Mesodermal cell (in vitro differentiated cells): ENCODE results near the gene TM4SF1.
A peak's percentile ranks its signal among the peaks of the same experiment; 100 is the strongest.
"Not testable (repeated sequence)": the region's sequence is repeated elsewhere in the genome, so short reads cannot be mapped to it uniquely, and the experiment has no call there.

Source experiments
- H3K27ac ChIP-seq: 2 replicates; pipeline ENCODE4 v1.7.0; 2013; ENCODE audit warnings: mild to moderate bottlenecking, low read depth, low read length, moderate library complexity; ENCODE audit not compliant: severe bottlenecking
- H3K36me3 ChIP-seq: 2 replicates; pipeline ENCODE4 v1.7.1; 2013; ENCODE audit warnings: mild to moderate bottlenecking, low read length, moderate library complexity; ENCODE audit not compliant: control insufficient read depth, insufficient read depth
- H3K4me1 ChIP-seq: one replicate; pipeline ENCODE4 v1.7.1; 2013; ENCODE audit warnings: mild to moderate bottlenecking, low read length; ENCODE audit not compliant: insufficient read depth, control insufficient read depth, poor library complexity, severe bottlenecking
- H3K4me3 ChIP-seq: 2 replicates; pipeline ENCODE4 v1.7.0; 2013; ENCODE audit warnings: low read length, control low read depth, mild to moderate bottlenecking; ENCODE audit not compliant: insufficient read depth, poor library complexity, severe bottlenecking; ENCODE audit errors: extremely low read depth
- H3K9me3 ChIP-seq: 2 replicates; pipeline ENCODE4 v1.7.1; 2013; ENCODE audit warnings: mild to moderate bottlenecking, low read length, moderate library complexity; ENCODE audit not compliant: control insufficient read depth
- WGBS, 2 experiments: methylation state at CpG; one replicate each; pipeline ENCODE4 v1.1.5; 2013; ENCODE audit warnings: missing lambda C conversion rate in 2 of 2; ENCODE audit not compliant: insufficient coverage in 2 of 2; 5-methylcytosine and 5-hydroxymethylcytosine counted together

TM4SF1 gene

GRCh38 chr3:149384167-149384566, 6.7 kb upstream of the TM4SF1 start:
- peaks cover 27% of the 10 kb centered on the region for H3K4me1 ChIP-seq
- no peak overlapping the region for H3K4me3 ChIP-seq
- no peak overlapping the region for H3K27ac ChIP-seq
- H3K36me3 ChIP-seq, result no peaks in the 10 kb centered on the region
- H3K9me3 ChIP-seq, result no peaks in the 10 kb centered on the region

GRCh38 chr3:149383703-149384102, 6.3 kb upstream of the TM4SF1 start:
- peaks cover 27% of the 10 kb centered on the region for H3K4me1 ChIP-seq
- H3K36me3 ChIP-seq, result no peaks in the 10 kb centered on the region
- no peaks in the 10 kb centered on the region for H3K9me3 ChIP-seq
- no peak overlapping the region for H3K27ac ChIP-seq
- H3K4me3 ChIP-seq, result no peak overlapping the region

GRCh38 chr3:149382518-149382917, 5.1 kb upstream of the TM4SF1 start:
- H3K4me1 ChIP-seq, result peaks cover 32% of the 10 kb centered on the region

GRCh38 chr3:149382101-149382467, 4.6 kb upstream of the TM4SF1 start:
- Histone ChIP-seq H3K4me1 (peaks cover 32% of the 10 kb centered on the region), H3K9me3 (no peaks in the 10 kb centered on the region), H3K36me3 (no peaks in the 10 kb centered on the region), H3K27ac (no peak overlapping the region), H3K4me3 (no peak overlapping the region)
- 100% methylated on average over 1 to 2 of the region's 4 CpGs for WGBS, 2 experiments

More at GRCh38 chr3:149382518-149382917, 5.1 kb upstream of the TM4SF1 start:
- Histone ChIP-seq H3K36me3 (no peaks in the 10 kb centered on the region), H3K9me3 (no peaks in the 10 kb centered on the region), H3K27ac (no peak overlapping the region), H3K4me3 (no peak overlapping the region)
- WGBS, 2 experiments, result 95 to 99% methylated on average over 3 to 6 of the region's 6 CpGs

- Histone ChIP-seq H3K9me3 (no peaks in the 10 kb centered on the region), H3K36me3 (no peaks in the 10 kb centered on the region), H3K4me3 (no peak overlapping the region), H3K4me1 (peaks cover 26% of the 10 kb centered on the region), H3K27ac (no peak overlapping the region)
- WGBS, 2 experiments, result 90 to 100% methylated on average over 1 to 2 of the region's 6 CpGs
Observed at GRCh38 chr3:149381173-149382100, 4.0 kb upstream of the TM4SF1 start.

- H3K36me3 ChIP-seq, result not testable (repeated sequence)
- no CpG with 5 or more reads among the region's 32 CpGs for WGBS, 2 experiments
Observed at GRCh38 chr3:149380220-149380619, 2.8 kb upstream of the TM4SF1 start.

GRCh38 chr3:149378478-149379309, 1.2 kb upstream of the TM4SF1 start:
- WGBS, 2 experiments, result 89 to 94% methylated on average over 9 of the region's 9 CpGs
- Histone ChIP-seq H3K4me3 (no peak overlapping the region), H3K27ac (peak overlapping the region; percentile 64), H3K36me3 (peaks cover 14% of the 10 kb centered on the region), H3K9me3 (no peaks in the 10 kb centered on the region), H3K4me1 (peaks cover 16% of the 10 kb centered on the region)

More at GRCh38 chr3:149380220-149380619, 2.8 kb upstream of the TM4SF1 start:
- not testable (repeated sequence) for H3K27ac ChIP-seq, H3K9me3 ChIP-seq, H3K4me3 ChIP-seq
- peaks cover 18% of the 10 kb centered on the region for H3K4me1 ChIP-seq

GRCh38 chr3:149376718-149377407, 586 bp downstream of the TM4SF1 start:
- 94 to 96% methylated on average over 3 to 7 of the region's 8 CpGs for WGBS, 2 experiments
- H3K4me3 ChIP-seq, result peak overlapping the region; percentile 38
- peaks cover 22% of the 10 kb centered on the region for H3K36me3 ChIP-seq
- H3K27ac ChIP-seq, result peak overlapping the region; percentile 64
- H3K4me1 ChIP-seq, result peaks cover 16% of the 10 kb centered on the region
- no peaks in the 10 kb centered on the region for H3K9me3 ChIP-seq

- Histone ChIP-seq H3K4me3 (peak overlapping the region; percentile 38), H3K9me3 (no peaks in the 10 kb centered on the region), H3K4me1 (peaks cover 28% of the 10 kb centered on the region), H3K27ac (no peak overlapping the region), H3K36me3 (peaks cover 26% of the 10 kb centered on the region)
- 95 to 100% methylated on average over 2 of the region's 4 CpGs for WGBS, 2 experiments
Observed at GRCh38 chr3:149375501-149376196, 1.8 kb downstream of the TM4SF1 start.
